ENCODE results near the gene MRPL22. TPM values are rescaled to one million over a fixed set of nuclear protein-coding genes. Genes with fewer than 3 reads are reported as not detected.
"Not testable (repeated sequence)": the region's sequence is repeated elsewhere in the genome, so short reads cannot be mapped to it uniquely, and the experiment has no call there.

The MRPL22 gene
- total and polyA plus RNA-seq, 2 of the 4 experiments (the other 2 are of a cell fraction) = 13.3 to 58.0 TPM

DNA sequence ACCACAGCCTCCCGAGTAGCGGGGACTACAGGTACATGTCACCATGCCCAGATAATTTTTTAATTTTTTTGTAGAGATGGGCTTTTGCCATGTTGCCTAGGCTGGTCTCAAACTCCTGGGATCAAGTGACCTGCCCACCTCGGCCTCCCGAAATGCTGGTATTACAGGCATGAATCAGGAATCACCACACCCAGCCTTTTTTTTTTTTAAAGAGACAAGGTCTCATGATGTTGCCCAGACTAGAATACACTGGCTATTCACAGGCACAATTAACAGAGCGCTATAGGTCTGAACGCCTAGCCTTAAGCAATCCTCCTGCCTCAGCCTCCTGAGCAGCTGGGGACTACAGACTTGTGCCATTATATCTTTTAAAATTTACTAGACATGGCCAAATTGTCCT, 39.0 kb upstream of the MRPL22 start:
- H2BK20ac ChIP-seq (ENCODE audit: low read depth, low read length) = no peak overlapping the region
- in situ Hi-C loops (cut with MboI; ENCODE audit: low sequenced_read_pairs) = no loop called here
- no peak overlapping the region for H4K91ac ChIP-seq (ENCODE audit: insufficient read depth, low read depth, low read length)
- no peak for ATAC-seq (ENCODE audit: low read depth)
- no peak overlapping the region for H4K5ac ChIP-seq (ENCODE audit: low read depth, low read length)
- H3K36me3 ChIP-seq (ENCODE audit: control insufficient read depth, insufficient read depth, low read length) = peaks cover 41% of the 10 kb centered on the region
- H3K14ac ChIP-seq (replicated peaks; ENCODE audit: low read depth, low read length) = no peak overlapping the region
- no peak overlapping the region for H3K18ac ChIP-seq (ENCODE audit: low read depth, low read length)
- no peak overlapping the region for H3K23ac ChIP-seq (ENCODE audit: low read depth, low read length)
- ChIA-PET POLR2A (ENCODE audit: unreplicated experiment) (no interaction called here), CTCF (no interaction called here)
- no peak overlapping the region for H3K27ac ChIP-seq (ENCODE audit: insufficient read depth, low read length)
- no peak overlapping the region for H2BK15ac ChIP-seq (ENCODE audit: low read depth, low read length)
- WGBS, 2 experiments (ENCODE audit: extremely low coverage in 2 of 2, insufficient read length in 1 of 2) = no CpG with 5 or more reads among the region's 6 CpGs
- no peak overlapping the region for H4K8ac ChIP-seq (ENCODE audit: low read depth in 2 of 2, low read length in 2 of 2)
- H3K79me1 ChIP-seq (ENCODE audit: low read depth in 1 of 2, low read length in 2 of 2) = no peaks in the 10 kb centered on the region
- H3K4me2 ChIP-seq (ENCODE audit: low read depth, low read length) = no peak overlapping the region
- H2BK120ac ChIP-seq (ENCODE audit: low read depth, low read length) = no peak overlapping the region
- TF ChIP-seq CEBPB (IDR thresholded peaks at IDR 0.05; ENCODE audit: low read depth, low read length) = no peak
- no peak for TF ChIP-seq SMC3 (IDR thresholded peaks at IDR 0.05; ENCODE audit: low read depth, low read length)
- no peak for TF ChIP-seq RCOR1 (IDR thresholded peaks at IDR 0.05; ENCODE audit: insufficient replicate concordance, low read length)
- TF ChIP-seq USF2 (IDR thresholded peaks at IDR 0.05; ENCODE audit: low read depth, low read length) = no peak
- no peaks in the 10 kb centered on the region for H3K27me3 ChIP-seq (ENCODE audit: control insufficient read depth, insufficient read depth, low read length)
- no peaks in the 10 kb centered on the region for H3K9me3 ChIP-seq (ENCODE audit: control insufficient read depth, insufficient read depth, low read length)
- no peak overlapping the region for H3K9ac ChIP-seq (ENCODE audit: low read depth, low read length)
- H3K4me1 ChIP-seq (ENCODE audit: control insufficient read depth, insufficient read depth, low read length) = no peaks in the 10 kb centered on the region
- intact Hi-C loops (cut with micrococcal nuclease) = no loop called here
- DNase-seq = no peak
- no peak overlapping the region for H2AK9ac ChIP-seq (replicated peaks; ENCODE audit: low read depth, low read length, poor library complexity)
- H2BK5ac ChIP-seq (ENCODE audit: low read depth, low read length, poor library complexity, severe bottlenecking) = no peak overlapping the region
- H2AFZ ChIP-seq (replicated peaks; ENCODE audit: low read length, poor library complexity) = no peak overlapping the region
- no peak overlapping the region for H3K56ac ChIP-seq (ENCODE audit: extremely low read depth, insufficient read depth, low read length)
- no peaks in the 10 kb centered on the region for H3K9me1 ChIP-seq (ENCODE audit: insufficient read depth, low read length)
- no peak overlapping the region for H3K4me3 ChIP-seq (ENCODE audit: insufficient read depth, low read depth, low read length)
- no peak overlapping the region for H3K4ac ChIP-seq (ENCODE audit: low read depth, low read length)
- no peak overlapping the region for H2AK5ac ChIP-seq (ENCODE audit: low read depth, low read length)
- no TSS peak for BruUV-seq (replicated peaks)
- H4K20me1 ChIP-seq (ENCODE audit: insufficient read depth, low read length) = no peaks in the 10 kb centered on the region
- dilution Hi-C loops (cut with HindIII; ENCODE audit: low sequenced_read_pairs, unreplicated experiment) = no loop called here

- H3K4ac ChIP-seq (ENCODE audit: low read depth, low read length); H4K5ac ChIP-seq (ENCODE audit: low read depth, low read length); H3K27me3 ChIP-seq (ENCODE audit: control insufficient read depth, insufficient read depth, low read length); H2AFZ ChIP-seq (replicated peaks; ENCODE audit: low read length, poor library complexity); H2BK15ac ChIP-seq (ENCODE audit: low read depth, low read length); H3K9me3 ChIP-seq (ENCODE audit: control insufficient read depth, insufficient read depth, low read length); H3K23ac ChIP-seq (ENCODE audit: low read depth, low read length); CTCF ChIA-PET; H2AK9ac ChIP-seq (replicated peaks; ENCODE audit: low read depth, low read length, poor library complexity); intact Hi-C loops (cut with micrococcal nuclease); H4K20me1 ChIP-seq (ENCODE audit: insufficient read depth, low read length); H3K27ac ChIP-seq (ENCODE audit: insufficient read depth, low read length); H2BK120ac ChIP-seq (ENCODE audit: low read depth, low read length); H3K4me2 ChIP-seq (ENCODE audit: low read depth, low read length); H3K4me3 ChIP-seq (ENCODE audit: insufficient read depth, low read depth, low read length); ATAC-seq (ENCODE audit: low read depth); H3K9me1 ChIP-seq (ENCODE audit: insufficient read depth, low read length); POLR2A ChIA-PET (ENCODE audit: unreplicated experiment); H2BK5ac ChIP-seq (ENCODE audit: low read depth, low read length, poor library complexity, severe bottlenecking); DNase-seq; H3K4me1 ChIP-seq (ENCODE audit: control insufficient read depth, insufficient read depth, low read length); H2BK20ac ChIP-seq (ENCODE audit: low read depth, low read length); H3K18ac ChIP-seq (ENCODE audit: low read depth, low read length); in situ Hi-C loops (cut with MboI; ENCODE audit: low sequenced_read_pairs); H3K56ac ChIP-seq (ENCODE audit: extremely low read depth, insufficient read depth, low read length); H2AK5ac ChIP-seq (ENCODE audit: low read depth, low read length); H4K91ac ChIP-seq (ENCODE audit: insufficient read depth, low read depth, low read length); H4K8ac ChIP-seq (ENCODE audit: low read depth in 2 of 2, low read length in 2 of 2); dilution Hi-C loops (cut with HindIII; ENCODE audit: low sequenced_read_pairs, unreplicated experiment); BruUV-seq (replicated peaks); H3K79me1 ChIP-seq (ENCODE audit: low read depth in 1 of 2, low read length in 2 of 2); H3K14ac ChIP-seq (replicated peaks; ENCODE audit: low read depth, low read length); H3K9ac ChIP-seq (ENCODE audit: low read depth, low read length): not testable (repeated sequence)
- peaks cover 37% of the 10 kb centered on the region for H3K36me3 ChIP-seq (ENCODE audit: control insufficient read depth, insufficient read depth, low read length)
- WGBS, 2 experiments (ENCODE audit: extremely low coverage in 2 of 2, insufficient read length in 1 of 2) = no CpG with 5 or more reads among the region's 7 CpGs
Measured at GRCh38 chr5:154905601-154906000, 35.3 kb upstream of the MRPL22 start.
